Stimulated activated CD8-positive, alpha-beta memory T cell treated with anti-CD3 and anti-CD28 coated beads, Interleukin-2, amount 100 ng/mL, for 1 hour (primary cell): Measurements from ENCODE around the gene CCNB1IP1.
"Not testable (repeated sequence)": the region's sequence is repeated elsewhere in the genome, so short reads cannot be mapped to it uniquely, and the experiment has no call there.

Source experiments
- DNase-seq, 2 donors: peaks; one replicate each; pipeline ENCODE4 v3.0.0-alpha.2; 2020; ENCODE audit warnings: low read depth in 2 of 2

The CCNB1IP1 gene, protein sequence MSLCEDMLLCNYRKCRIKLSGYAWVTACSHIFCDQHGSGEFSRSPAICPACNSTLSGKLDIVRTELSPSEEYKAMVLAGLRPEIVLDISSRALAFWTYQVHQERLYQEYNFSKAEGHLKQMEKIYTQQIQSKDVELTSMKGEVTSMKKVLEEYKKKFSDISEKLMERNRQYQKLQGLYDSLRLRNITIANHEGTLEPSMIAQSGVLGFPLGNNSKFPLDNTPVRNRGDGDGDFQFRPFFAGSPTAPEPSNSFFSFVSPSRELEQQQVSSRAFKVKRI

GRCh38 chr14:20332788-20333493, at the start of gene CCNB1IP1:
Gene CCNB1IP1 (minus strand): TSS chr14:20333279. CDS start chr14:20316523, 16,756 bp downstream.
- DNase-seq = peak; percentile 2 to 7

GRCh38 chr14:20382526-20382925, 49.4 kb upstream of the CCNB1IP1 start:
- DNase-seq = no peak

DNA sequence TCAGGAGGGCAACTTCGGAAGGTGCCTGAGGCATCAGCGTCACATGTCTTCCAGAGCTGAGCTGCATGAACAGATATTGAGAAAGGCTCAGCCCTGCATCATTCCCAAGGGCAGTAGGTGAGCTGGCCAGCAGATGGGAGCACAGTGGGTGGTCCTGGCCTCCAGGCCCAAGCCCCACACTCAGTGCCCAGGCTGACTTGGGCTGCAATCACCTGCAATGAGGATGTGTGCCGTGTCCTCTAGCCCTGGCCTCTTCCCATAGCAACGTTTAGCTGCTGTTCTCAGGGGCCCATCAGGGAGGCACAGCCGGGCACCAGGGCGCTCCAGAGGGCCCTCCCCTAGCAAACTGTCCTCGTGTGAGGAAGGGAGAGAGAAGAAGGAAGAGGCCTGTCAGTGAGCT, 48.3 kb upstream of the CCNB1IP1 start:
- no peak for DNase-seq

- DNase-seq = no peak
These were observed 47.6 kb upstream of the CCNB1IP1 start for GRCh38 chr14:20380681-20381080.

GRCh38 chr14:20379743-20380142, 46.7 kb upstream of the CCNB1IP1 start:
- no peak for DNase-seq

GRCh38 chr14:20377171-20377570, 44.1 kb upstream of the CCNB1IP1 start:
- no peak for DNase-seq

- no peak for DNase-seq
These were observed 43.1 kb upstream of the CCNB1IP1 start for GRCh38 chr14:20376071-20376588.

DNA sequence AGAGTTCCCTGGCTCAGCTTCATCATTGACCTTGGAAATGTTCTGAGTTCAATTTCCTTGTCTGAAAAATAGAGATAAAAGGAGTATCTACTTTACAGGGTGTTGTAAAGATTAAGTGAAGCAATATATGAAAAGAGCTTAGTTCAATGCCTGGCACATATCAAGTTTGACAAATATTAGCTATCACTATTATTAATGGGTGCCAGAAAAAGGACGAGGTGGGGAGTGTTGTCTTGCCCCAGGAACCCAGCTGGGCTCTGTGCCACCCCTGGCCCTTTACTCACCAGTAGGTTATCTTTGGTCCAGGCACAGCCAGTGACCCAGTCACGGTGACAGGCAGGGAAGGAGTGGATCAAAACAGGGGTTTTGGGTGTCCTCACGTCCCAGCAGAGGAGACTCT, 42.4 kb upstream of the CCNB1IP1 start:
- DNase-seq = no peak

DNA sequence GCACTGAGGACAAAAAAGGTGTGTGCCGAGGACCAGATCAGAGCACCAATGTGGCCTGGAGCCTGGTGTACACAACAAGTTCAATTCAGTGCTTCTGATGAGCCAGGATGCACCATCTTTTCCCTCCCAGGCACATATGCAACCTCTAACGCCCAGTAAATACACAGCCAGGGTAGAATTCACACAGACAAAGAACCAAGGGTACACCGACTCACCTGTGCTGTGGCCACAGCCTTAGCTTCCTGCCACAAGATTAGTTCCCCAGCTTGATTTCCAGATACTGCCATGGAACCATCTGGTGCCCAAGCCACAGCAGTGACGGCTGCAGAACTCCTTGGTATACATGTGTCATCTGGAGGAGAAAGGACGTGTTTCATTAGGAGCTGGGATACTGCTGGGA, 39.7 kb upstream of the CCNB1IP1 start:
- DNase-seq = no peak

DNA sequence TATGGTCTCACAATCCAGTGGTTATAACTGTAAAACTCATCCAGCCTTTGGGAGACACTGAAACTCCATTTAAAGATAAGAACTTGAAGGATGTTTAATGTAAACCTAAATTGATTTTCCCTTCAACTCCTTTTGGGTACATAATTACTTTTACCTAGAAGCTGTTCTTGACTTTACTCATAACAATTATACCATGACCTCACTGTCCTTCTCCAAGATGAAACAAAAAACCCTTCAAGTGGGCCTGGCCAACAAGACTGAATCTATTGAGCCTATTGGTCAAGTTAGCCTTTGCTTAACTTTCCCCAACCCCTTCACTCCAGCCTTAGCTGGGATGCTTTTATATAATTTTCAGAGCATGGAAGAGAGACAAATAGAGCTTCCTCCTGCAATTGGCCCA, 32.8 kb upstream of the CCNB1IP1 start:
- DNase-seq = no peak

DNA sequence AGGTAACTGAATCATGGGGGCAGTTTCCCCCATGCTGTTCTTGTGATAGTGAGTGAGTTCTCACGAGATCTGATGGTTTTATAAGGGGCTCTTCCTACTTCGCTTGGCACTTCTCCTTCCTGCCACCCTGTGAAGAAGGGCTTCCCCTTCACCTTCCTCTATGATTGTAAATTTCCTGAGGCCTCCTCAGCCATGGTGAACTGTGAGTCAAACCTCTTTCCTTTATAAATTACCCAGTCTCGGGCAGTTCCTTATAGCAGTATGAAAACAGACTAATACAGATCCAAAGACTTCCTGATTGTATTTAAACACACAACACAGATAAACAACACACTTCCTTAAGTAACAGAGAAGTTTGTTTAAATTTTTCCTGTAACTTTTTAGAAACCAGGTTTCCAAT, 25.4 kb upstream of the CCNB1IP1 start:
- not testable (repeated sequence) for DNase-seq

- no peak for DNase-seq
These were observed 23.3 kb upstream of the CCNB1IP1 start for GRCh38 chr14:20356422-20356821.

- no peak for DNase-seq
These were observed 17.8 kb upstream of the CCNB1IP1 start for GRCh38 chr14:20350860-20351259.

- DNase-seq = no peak
These were observed 17.2 kb upstream of the CCNB1IP1 start for GRCh38 chr14:20350282-20350681.

GRCh38 chr14:20347747-20348146, 14.7 kb upstream of the CCNB1IP1 start:
- no peak for DNase-seq

DNA sequence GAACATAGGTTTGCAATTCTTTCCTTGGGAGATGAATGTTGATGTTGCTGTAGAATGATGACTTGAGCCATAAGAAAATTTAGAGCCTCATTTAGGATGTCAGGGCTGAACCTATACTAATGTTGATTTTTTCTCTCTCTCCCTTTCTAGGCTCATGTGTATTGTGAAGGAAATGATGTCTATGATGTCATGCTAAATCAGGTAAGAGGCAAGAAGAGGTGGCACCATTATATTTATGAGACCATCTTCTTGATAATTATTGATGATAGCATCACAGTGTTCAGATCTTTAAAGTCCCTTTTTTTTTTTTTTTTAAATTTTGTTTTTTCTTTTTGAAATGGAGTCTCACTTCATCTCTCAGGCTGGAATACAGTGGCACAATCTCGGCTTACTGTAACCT, 13.6 kb upstream of the CCNB1IP1 start:
- no peak for DNase-seq

- no peak for DNase-seq
These were observed 12.3 kb upstream of the CCNB1IP1 start for GRCh38 chr14:20345366-20345765.

GRCh38 chr14:20343862-20344220, 10.8 kb upstream of the CCNB1IP1 start:
- no peak for DNase-seq

DNA sequence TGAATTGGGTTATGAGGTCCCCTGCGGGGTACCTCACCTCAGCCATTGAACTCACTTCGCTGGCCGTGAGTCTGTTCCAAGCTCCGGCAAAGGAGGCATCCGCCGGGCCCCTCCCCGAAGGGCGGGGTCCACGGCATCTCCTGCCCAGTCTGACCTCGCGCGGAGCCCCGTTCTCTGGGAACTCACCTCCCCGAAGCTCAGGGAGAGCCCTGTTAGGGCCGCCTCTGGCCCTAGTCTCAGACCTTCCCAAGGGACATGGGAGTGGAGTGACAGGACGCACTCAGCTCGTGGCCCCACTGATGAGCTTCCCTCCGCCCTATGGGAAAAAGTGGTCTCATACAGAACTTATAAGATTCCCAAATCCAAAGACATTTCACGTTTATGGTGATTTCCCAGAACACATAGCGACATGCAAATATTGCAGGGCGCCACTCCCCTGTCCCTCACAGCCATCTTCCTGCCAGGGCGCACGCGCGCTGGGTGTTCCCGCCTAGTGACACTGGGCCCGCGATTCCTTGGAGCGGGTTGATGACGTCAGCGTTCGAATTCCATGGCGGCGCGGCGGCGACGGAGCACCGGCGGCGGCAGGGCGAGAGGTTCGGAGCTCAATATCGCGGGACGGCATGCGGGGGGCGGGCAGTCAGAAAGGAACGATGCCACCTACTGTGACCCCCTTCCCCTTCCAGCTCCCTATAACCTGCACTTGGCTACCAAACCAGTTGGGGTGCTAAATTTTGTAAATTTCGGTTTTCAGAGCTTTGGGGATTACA, 10.2 kb upstream of the CCNB1IP1 start, which contains the start of gene PARP2:
TSS of gene PARP2 (plus strand) at position 544 of the 770 bp plus-strand sequence. CDS start at position 551, 7 bp downstream.
- peak; percentile 75 to 78 for DNase-seq

DNA sequence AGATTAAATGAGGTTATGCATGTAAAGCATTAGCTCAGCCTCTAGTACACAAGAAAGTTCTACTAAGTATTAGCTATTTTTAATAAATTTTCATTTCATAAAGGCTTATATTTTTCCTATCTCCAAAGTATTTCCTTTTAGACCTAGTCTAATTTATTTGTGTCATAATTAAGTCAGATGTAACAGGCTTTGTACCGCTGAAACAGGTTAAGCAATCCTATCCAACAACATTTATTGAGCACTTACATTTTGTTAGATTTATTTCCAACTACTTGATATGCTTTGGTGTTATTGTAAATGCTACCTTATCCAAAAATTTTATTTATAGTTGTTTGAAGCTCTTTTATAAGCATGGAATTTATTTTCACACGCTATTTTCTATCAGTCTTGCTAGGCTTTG, 8.6 kb upstream of the CCNB1IP1 start:
- DNase-seq = no peak

GRCh38 chr14:20341032-20341431, 8.0 kb upstream of the CCNB1IP1 start:
- not testable (repeated sequence) for DNase-seq

GRCh38 chr14:20334017-20334416, 938 bp upstream of the CCNB1IP1 start:
- no peak for DNase-seq
